Occipital lobe (tissue), 2 donors: ENCODE results near the gene TBC1D16. TPM values are rescaled to one million over a fixed set of nuclear protein-coding genes. Genes with fewer than 3 reads are reported as not detected.
"Not testable (repeated sequence)": the region's sequence is repeated elsewhere in the genome, so short reads cannot be mapped to it uniquely, and the experiment has no call there.

Experiments
- DNase-seq: peaks from one replicate; lab custom pipeline; 2025; lab: John Stamatoyannopoulos, UW
- total RNA-seq: library from RNA; depleted of rRNA; stranded (reverse); fragments of >200 nt; gene quantifications from one replicate; pipeline ENCODE4 v1.2.3, GENCODE V29; 2014

TBC1D16 gene
- total RNA-seq, 1 donor from 2014 or later: 35.4 TPM

- no peak for DNase-seq
Measured at GRCh38 chr17:80051681-80052080, 16.0 kb upstream of the TBC1D16 start.

- DNase-seq: no peak
Measured at GRCh38 chr17:80050706-80051105, 15.0 kb upstream of the TBC1D16 start.

GRCh38 chr17:80049986-80050385 lies 14.3 kb upstream of the TBC1D16 start:
- DNase-seq: no peak

- DNase-seq: no peak
Measured at GRCh38 chr17:80047176-80047575, 11.5 kb upstream of the TBC1D16 start.

- not testable (repeated sequence) for DNase-seq
Measured at GRCh38 chr17:80046709-80047108, 11.0 kb upstream of the TBC1D16 start.

- DNase-seq: no peak
Measured at GRCh38 chr17:80045703-80046102, 10.0 kb upstream of the TBC1D16 start.

GRCh38 chr17:80043963-80044362 lies 8.3 kb upstream of the TBC1D16 start:
- DNase-seq: no peak

- DNase-seq: peak; percentile 36
Measured at GRCh38 chr17:80036715-80037477, 1.2 kb upstream of the TBC1D16 start.

- DNase-seq: peak; percentile 65
Measured at GRCh38 chr17:80035937-80036714, 454 bp upstream of the TBC1D16 start, which contains the start of gene CCDC40. Gene CCDC40, plus strand, starts transcription at chr17:80036642. Its CDS starts 21 bp downstream, at chr17:80036663.

- no peak for DNase-seq
Measured at GRCh38 chr17:80034791-80035686, 633 bp downstream of the TBC1D16 start.

- DNase-seq: no peak
Measured at GRCh38 chr17:80033840-80034239, 1.8 kb downstream of the TBC1D16 start.

- DNase-seq: no peak
Measured at GRCh38 chr17:80032614-80033171, 3.0 kb downstream of the TBC1D16 start.

GRCh38 chr17:80031691-80032430 lies 3.8 kb downstream of the TBC1D16 start:
- no peak for DNase-seq

GRCh38 chr17:80030730-80031410 lies 4.8 kb downstream of the TBC1D16 start:
- DNase-seq: no peak

- no peak for DNase-seq
Measured at GRCh38 chr17:80029258-80029974, 6.3 kb downstream of the TBC1D16 start.

GRCh38 chr17:80028030-80028429 lies 7.6 kb downstream of the TBC1D16 start:
- DNase-seq: no peak

GRCh38 chr17:80027043-80027435 lies 8.6 kb downstream of the TBC1D16 start:
- DNase-seq: no peak

- no peak for DNase-seq
Measured at GRCh38 chr17:80026359-80027042, 9.2 kb downstream of the TBC1D16 start.

- DNase-seq: no peak
Measured at GRCh38 chr17:80025796-80026195, 9.9 kb downstream of the TBC1D16 start.
